ENCODE data around the gene C1GALT1C1L. TPM values are rescaled to one million over a fixed set of nuclear protein-coding genes. Genes with fewer than 3 reads are reported as not detected.

Gene C1GALT1C1L
- polyA plus RNA-seq, 1 donor from 2014 or later, result not detected

DNA sequence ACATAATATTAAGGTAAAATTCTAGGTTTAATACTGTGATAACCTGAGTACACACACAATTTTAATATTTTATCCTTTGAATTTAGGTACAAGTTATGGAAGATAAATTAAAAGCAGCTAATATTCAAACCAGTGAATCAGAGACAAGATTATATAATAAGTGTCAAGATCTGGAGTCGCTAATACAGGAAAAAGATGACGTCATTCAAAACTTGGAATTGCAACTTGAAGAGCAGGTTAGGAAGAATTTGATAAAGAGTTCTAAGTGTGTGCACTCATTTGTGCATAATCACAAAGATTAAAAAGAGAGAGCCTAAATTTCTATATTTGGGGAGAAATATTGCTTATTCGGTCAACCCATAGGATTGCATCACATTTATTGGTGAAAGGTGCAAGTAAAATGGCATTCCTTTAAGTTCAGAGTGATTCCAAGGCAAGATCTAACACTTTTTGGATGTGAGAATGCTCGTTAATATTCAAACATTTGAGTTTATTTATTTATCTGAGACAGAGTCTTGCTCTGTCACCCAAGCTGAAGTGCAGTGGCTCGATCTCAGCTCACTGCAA is 16.3 kb upstream of the C1GALT1C1L start:
- Histone ChIP-seq H3K79me2 (replicated peaks; ENCODE audit: insufficient read depth, low read length) (no peaks in the 10 kb centered on the region), H3K36me3 (ENCODE audit: insufficient read depth, low read length) (no peaks in the 10 kb centered on the region), H3F3A (ENCODE audit: insufficient read depth, low read length, poor library complexity, severe bottlenecking) (no peaks in the 10 kb centered on the region), H3K27me3 (ENCODE audit: insufficient read depth, low read depth, low read length) (no peaks in the 10 kb centered on the region), H3K9me2 (ENCODE audit: insufficient read depth, low read length) (no peaks in the 10 kb centered on the region), H4K20me1 (ENCODE audit: insufficient read depth) (no peaks in the 10 kb centered on the region), H3K4me3 (ENCODE audit: low read length) (no peak overlapping the region), H3K9me3 (ENCODE audit: low read length) (no peaks in the 10 kb centered on the region), H2AFZ (ENCODE audit: low read depth, low read length) (no peak overlapping the region), H3K27ac (ENCODE audit: low read length) (no peak overlapping the region), H3K4me2 (ENCODE audit: low read length) (no peak overlapping the region), H3K9ac (ENCODE audit: low read length) (no peak overlapping the region)
- TF ChIP-seq POLR2AphosphoS5 (IDR thresholded peaks at IDR 0.05) (no peak), TAF1 (IDR thresholded peaks at IDR 0.05; ENCODE audit: low read depth) (no peak), EZH2 (IDR thresholded peaks at IDR 0.05; ENCODE audit: borderline replicate concordance, insufficient read depth, low read length, poor library complexity, severe bottlenecking) (no peak), EP300 (conservative IDR thresholded peaks at IDR 0.05; ENCODE audit: poor library complexity, severe bottlenecking) (no peak), SMC3 (conservative IDR thresholded peaks at IDR 0.05; ENCODE audit: poor library complexity) (no peak), MXI1 (conservative IDR thresholded peaks at IDR 0.05; ENCODE audit: poor library complexity, severe bottlenecking) (no peak)

- H3K9me3 ChIP-seq (ENCODE audit: low read length), result no peaks in the 10 kb centered on the region
- no peak overlapping the region for H3K4me3 ChIP-seq (ENCODE audit: low read length)
- H3K36me3 ChIP-seq (ENCODE audit: insufficient read depth, low read length), result no peaks in the 10 kb centered on the region
- H3K27ac ChIP-seq (ENCODE audit: low read length), result no peak overlapping the region
- no peak overlapping the region for H3K9ac ChIP-seq (ENCODE audit: low read length)
- no peak overlapping the region for H2AFZ ChIP-seq (ENCODE audit: low read depth, low read length)
- H3F3A ChIP-seq (ENCODE audit: insufficient read depth, low read length, poor library complexity, severe bottlenecking), result no peaks in the 10 kb centered on the region
- TF ChIP-seq POLR2AphosphoS5 (IDR thresholded peaks at IDR 0.05), result no peak
- no peak for TF ChIP-seq TAF1 (IDR thresholded peaks at IDR 0.05; ENCODE audit: low read depth)
- no peak for TF ChIP-seq SMC3 (conservative IDR thresholded peaks at IDR 0.05; ENCODE audit: poor library complexity)
- TF ChIP-seq, protein P1, sequence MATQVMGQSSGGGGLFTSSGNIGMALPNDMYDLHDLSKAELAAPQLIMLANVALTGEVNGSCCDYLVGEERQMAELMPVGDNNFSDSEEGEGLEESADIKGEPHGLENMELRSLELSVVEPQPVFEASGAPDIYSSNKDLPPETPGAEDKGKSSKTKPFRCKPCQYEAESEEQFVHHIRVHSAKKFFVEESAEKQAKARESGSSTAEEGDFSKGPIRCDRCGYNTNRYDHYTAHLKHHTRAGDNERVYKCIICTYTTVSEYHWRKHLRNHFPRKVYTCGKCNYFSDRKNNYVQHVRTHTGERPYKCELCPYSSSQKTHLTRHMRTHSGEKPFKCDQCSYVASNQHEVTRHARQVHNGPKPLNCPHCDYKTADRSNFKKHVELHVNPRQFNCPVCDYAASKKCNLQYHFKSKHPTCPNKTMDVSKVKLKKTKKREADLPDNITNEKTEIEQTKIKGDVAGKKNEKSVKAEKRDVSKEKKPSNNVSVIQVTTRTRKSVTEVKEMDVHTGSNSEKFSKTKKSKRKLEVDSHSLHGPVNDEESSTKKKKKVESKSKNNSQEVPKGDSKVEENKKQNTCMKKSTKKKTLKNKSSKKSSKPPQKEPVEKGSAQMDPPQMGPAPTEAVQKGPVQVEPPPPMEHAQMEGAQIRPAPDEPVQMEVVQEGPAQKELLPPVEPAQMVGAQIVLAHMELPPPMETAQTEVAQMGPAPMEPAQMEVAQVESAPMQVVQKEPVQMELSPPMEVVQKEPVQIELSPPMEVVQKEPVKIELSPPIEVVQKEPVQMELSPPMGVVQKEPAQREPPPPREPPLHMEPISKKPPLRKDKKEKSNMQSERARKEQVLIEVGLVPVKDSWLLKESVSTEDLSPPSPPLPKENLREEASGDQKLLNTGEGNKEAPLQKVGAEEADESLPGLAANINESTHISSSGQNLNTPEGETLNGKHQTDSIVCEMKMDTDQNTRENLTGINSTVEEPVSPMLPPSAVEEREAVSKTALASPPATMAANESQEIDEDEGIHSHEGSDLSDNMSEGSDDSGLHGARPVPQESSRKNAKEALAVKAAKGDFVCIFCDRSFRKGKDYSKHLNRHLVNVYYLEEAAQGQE (IDR thresholded peaks at IDR 0.05; ENCODE audit: borderline replicate concordance), result no peak
- TF ChIP-seq, protein P2, sequence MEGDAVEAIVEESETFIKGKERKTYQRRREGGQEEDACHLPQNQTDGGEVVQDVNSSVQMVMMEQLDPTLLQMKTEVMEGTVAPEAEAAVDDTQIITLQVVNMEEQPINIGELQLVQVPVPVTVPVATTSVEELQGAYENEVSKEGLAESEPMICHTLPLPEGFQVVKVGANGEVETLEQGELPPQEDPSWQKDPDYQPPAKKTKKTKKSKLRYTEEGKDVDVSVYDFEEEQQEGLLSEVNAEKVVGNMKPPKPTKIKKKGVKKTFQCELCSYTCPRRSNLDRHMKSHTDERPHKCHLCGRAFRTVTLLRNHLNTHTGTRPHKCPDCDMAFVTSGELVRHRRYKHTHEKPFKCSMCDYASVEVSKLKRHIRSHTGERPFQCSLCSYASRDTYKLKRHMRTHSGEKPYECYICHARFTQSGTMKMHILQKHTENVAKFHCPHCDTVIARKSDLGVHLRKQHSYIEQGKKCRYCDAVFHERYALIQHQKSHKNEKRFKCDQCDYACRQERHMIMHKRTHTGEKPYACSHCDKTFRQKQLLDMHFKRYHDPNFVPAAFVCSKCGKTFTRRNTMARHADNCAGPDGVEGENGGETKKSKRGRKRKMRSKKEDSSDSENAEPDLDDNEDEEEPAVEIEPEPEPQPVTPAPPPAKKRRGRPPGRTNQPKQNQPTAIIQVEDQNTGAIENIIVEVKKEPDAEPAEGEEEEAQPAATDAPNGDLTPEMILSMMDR (IDR thresholded peaks at IDR 0.05; ENCODE audit: poor library complexity, severe bottlenecking), result no peak
- TF ChIP-seq MXI1 (conservative IDR thresholded peaks at IDR 0.05; ENCODE audit: poor library complexity, severe bottlenecking), result no peak
- TF ChIP-seq EP300 (conservative IDR thresholded peaks at IDR 0.05; ENCODE audit: poor library complexity, severe bottlenecking), result no peak
- no peak for TF ChIP-seq EZH2 (IDR thresholded peaks at IDR 0.05; ENCODE audit: borderline replicate concordance, insufficient read depth, low read length, poor library complexity, severe bottlenecking)
- no peak for TF ChIP-seq RAD21 (conservative IDR thresholded peaks at IDR 0.05)
- H3K79me2 ChIP-seq (replicated peaks; ENCODE audit: insufficient read depth, low read length), result no peaks in the 10 kb centered on the region
- no peaks in the 10 kb centered on the region for H3K27me3 ChIP-seq (ENCODE audit: insufficient read depth, low read depth, low read length)
- no peak overlapping the region for H3K4me2 ChIP-seq (ENCODE audit: low read length)
- no peaks in the 10 kb centered on the region for H3K9me2 ChIP-seq (ENCODE audit: insufficient read depth, low read length)
- no peaks in the 10 kb centered on the region for H4K20me1 ChIP-seq (ENCODE audit: insufficient read depth)
Observed at GRCh38 chr2:43689999-43690398, 13.8 kb upstream of the C1GALT1C1L start.
